ENCODE measurements around the gene TENM3.

GRCh38 chr4:182320092-182320491, 76.9 kb downstream of the TENM3 start:
- TF ChIP-seq CTCF (IDR thresholded peaks at IDR 0.05; ENCODE audit: low read depth, low read length) (no peak), EZH2phosphoT487 (IDR thresholded peaks at IDR 0.05; ENCODE audit: low read depth) (no peak)
